GM10266 (cell line): ENCODE results near the gene MYL9.
"Not testable (repeated sequence)": the region's sequence is repeated elsewhere in the genome, so short reads cannot be mapped to it uniquely, and the experiment has no call there.

ENCODE experiments used
- DNase-seq: peaks from one replicate; pipeline ENCODE4 v3.0.0; 2012; ENCODE audit errors: extremely low spot score
- TF ChIP-seq, protein P1 (sequence below): IDR thresholded peaks from 2 replicates; pipeline ENCODE4 v1.5.1; 2012; ENCODE audit warnings: mild to moderate bottlenecking, low read depth; ENCODE audit not compliant: control insufficient read depth, insufficient read depth; ENCODE audit errors: missing control alignments

The MYL9 gene

DNA sequence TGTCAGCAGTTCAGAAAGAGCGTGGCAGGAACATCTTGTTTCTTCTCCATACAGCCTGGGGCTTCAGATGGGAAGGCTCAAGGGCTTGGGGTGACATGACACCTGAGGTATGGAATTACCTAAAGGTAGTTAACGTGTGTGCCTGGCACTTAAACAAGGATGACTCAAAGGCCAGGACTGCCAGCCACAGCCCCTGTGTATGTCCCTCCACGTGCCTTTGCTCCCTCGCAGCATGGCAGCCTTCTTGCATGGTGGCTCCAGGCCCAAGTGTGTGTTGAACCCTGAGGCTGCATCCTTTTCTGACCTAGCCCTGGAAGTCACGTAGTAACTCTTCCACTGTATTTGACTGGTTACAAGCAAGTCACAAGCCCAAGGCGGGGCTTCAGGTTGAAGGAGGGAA, 33.6 kb upstream of the MYL9 start:
- DNase-seq: no peak
- TF ChIP-seq, protein P1, sequence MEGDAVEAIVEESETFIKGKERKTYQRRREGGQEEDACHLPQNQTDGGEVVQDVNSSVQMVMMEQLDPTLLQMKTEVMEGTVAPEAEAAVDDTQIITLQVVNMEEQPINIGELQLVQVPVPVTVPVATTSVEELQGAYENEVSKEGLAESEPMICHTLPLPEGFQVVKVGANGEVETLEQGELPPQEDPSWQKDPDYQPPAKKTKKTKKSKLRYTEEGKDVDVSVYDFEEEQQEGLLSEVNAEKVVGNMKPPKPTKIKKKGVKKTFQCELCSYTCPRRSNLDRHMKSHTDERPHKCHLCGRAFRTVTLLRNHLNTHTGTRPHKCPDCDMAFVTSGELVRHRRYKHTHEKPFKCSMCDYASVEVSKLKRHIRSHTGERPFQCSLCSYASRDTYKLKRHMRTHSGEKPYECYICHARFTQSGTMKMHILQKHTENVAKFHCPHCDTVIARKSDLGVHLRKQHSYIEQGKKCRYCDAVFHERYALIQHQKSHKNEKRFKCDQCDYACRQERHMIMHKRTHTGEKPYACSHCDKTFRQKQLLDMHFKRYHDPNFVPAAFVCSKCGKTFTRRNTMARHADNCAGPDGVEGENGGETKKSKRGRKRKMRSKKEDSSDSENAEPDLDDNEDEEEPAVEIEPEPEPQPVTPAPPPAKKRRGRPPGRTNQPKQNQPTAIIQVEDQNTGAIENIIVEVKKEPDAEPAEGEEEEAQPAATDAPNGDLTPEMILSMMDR: no peak

DNA sequence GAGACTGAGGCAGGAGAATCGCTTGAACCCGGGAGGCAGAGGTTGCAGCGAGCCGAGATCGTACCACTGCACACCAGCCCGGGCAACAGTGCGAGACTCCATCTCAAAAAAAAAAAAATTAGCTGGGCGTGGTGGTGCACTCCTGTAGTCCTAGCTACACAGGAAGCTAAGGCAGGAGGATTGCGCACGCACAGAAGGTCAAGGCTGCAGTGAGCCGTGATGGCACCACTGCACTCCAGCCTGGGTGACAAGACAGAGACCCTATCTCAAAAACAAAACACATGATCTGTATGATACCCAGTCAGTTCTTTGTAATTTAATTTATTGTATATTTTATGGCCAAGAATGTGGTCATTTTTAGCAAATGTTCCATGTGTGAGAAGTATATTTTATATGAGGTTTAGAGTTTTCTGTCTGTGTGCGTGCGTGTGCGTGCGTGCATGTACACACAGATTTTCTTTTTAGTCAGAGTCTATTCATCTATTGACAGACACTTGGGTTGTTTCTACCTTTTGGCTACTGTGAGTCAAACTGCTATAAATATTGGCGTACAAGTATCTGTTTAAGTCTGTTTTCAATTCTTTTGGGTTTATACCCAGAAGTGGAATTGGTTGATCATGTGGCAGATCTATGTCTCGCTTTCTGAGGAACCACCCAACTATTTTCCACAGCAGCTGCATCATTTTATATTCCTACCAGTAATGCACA, 22.2 kb upstream of the MYL9 start:
- no peak for DNase-seq
- TF ChIP-seq, protein P1: no peak

- no peak for DNase-seq
- TF ChIP-seq, protein P1: no peak
Measured at GRCh38 chr20:36519944-36520343, 21.4 kb upstream of the MYL9 start.

DNA sequence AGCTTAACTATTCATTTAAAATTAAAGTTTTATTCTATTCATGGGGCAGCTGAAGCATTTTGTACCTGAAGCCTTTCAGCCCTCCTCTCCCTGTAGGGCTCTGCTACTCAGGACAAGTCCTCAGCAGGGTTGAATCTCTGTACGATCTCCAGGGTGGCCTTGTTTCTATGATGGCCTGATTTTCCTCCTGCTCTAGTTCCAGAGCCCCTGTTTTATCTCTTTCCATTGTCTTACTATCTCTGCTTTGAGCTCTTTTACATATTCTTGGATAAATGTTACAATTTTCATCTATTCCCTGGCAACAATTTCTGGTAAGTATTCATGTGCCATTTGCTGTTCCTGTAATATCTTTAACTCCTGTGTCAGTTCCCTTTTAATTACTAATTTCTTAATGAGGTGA, 19.8 kb upstream of the MYL9 start:
- peak; percentile 7 for DNase-seq
- TF ChIP-seq, protein P1: no peak

DNA sequence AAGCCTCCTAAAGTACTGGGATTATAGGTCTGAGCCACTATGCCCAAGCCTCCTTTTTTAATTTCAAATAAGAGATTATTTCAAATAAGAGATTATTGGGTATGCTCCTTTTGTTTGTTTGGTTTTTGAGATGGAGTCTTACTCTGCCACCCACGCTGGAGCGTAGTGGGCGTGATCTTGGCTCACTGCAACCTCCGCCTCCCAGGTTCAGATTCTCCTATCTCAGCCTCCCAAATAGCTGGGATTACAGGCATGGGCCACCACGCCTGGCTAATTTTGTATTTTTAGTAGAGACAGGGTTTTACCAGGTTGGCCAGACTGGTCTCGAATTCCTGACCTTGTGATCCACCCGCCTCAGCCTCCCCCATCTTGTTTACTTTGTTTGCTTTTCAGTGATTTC, 18.9 kb upstream of the MYL9 start:
- not testable (repeated sequence) for DNase-seq

DNA sequence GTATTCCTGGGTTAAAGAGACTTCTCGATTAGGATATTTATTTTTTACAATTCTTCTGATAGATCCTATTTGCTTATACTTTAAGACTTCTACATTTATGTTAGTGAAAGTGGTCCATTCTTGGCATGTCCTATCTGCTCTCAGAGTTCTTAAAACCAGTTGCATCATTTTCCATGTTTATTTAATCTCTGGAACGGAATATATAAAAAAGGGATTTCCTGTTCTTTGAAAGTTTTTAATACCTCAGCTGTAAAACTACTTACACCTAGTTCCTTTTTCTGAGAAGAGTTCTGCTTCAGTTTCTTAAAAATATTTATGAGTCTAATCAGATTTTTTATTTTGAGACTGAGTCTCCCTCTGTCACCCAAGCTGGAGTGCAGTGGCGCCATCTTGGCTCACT, 18.0 kb upstream of the MYL9 start:
- TF ChIP-seq, protein P1: no peak
- no peak for DNase-seq

GRCh38 chr20:36525620-36526365, 15.5 kb upstream of the MYL9 start:
- no peak for DNase-seq
- TF ChIP-seq, protein P1: no peak

GRCh38 chr20:36526521-36527011, 14.8 kb upstream of the MYL9 start:
- TF ChIP-seq, protein P1: no peak
- no peak for DNase-seq
